Neural crest cell (in vitro differentiated cells): ENCODE data around the gene VPS45. TPM values are rescaled to one million over a fixed set of nuclear protein-coding genes. Genes with fewer than 3 reads are reported as not detected.

Experiments
- DNase-seq: peaks from one replicate; pipeline ENCODE4 v3.0.0; 2021; ENCODE audit warnings: low read depth, mixed read lengths, low spot score
- H3K27ac Mint-ChIP-seq: one replicate; pipeline ENCODE4 v1.8.0; 2021; ENCODE audit warnings: mild to moderate bottlenecking, mixed read lengths; ENCODE audit not compliant: unreplicated experiment
- H3K27me3 Mint-ChIP-seq: 2 replicates; pipeline ENCODE4 v1.8.0; 2021; ENCODE audit warnings: low read depth, mild to moderate bottlenecking, mixed read lengths
- H3K36me3 Mint-ChIP-seq: 2 replicates; pipeline ENCODE4 v1.8.0; 2021; ENCODE audit warnings: low read depth, mild to moderate bottlenecking, mixed read lengths
- H3K4me1 Mint-ChIP-seq: 2 replicates; pipeline ENCODE4 v1.8.0; 2021; ENCODE audit warnings: mixed read lengths
- H3K4me3 Mint-ChIP-seq: one replicate; pipeline ENCODE4 v1.8.0; 2021; ENCODE audit warnings: mild to moderate bottlenecking, mixed read lengths
- H3K9me3 Mint-ChIP-seq: 2 replicates; pipeline ENCODE4 v1.8.0; 2021; ENCODE audit warnings: mixed read lengths
- CTCF ChIP-seq: fragments of 200-600 bp; sonication (generic); conservative IDR thresholded peaks from 2 replicates; pipeline ENCODE4 v1.5.0; 2021; ENCODE audit warnings: antibody characterized with exemption, mild to moderate bottlenecking
- total RNA-seq: library from RNA; stranded (reverse); gene quantifications from 2 replicates; pipeline ENCODE4 v1.2.1, GENCODE V29; 2021

The VPS45 gene
- total RNA-seq, 1 donor from 2014 or later = 48.8 TPM

GRCh38 chr1:150151291-150152181 is 84.0 kb downstream of the VPS45 start:
- Mint-ChIP-seq H3K36me3 (peaks cover 34% of the 10 kb centered on the region), H3K27me3 (no peaks in the 10 kb centered on the region), H3K4me3 (peak overlapping the region; percentile 97), H3K27ac (peak overlapping the region; percentile 7), H3K4me1 (peaks cover 70% of the 10 kb centered on the region), H3K9me3 (no peaks in the 10 kb centered on the region)
- DNase-seq = no peak
- TF ChIP-seq CTCF = no peak

- Mint-ChIP-seq H3K27ac (no peak overlapping the region), H3K27me3 (no peaks in the 10 kb centered on the region), H3K4me3 (peak overlapping the region; percentile 97), H3K9me3 (no peaks in the 10 kb centered on the region), H3K36me3 (peaks cover 39% of the 10 kb centered on the region), H3K4me1 (peaks cover 65% of the 10 kb centered on the region)
- no peak for TF ChIP-seq CTCF
- no peak for DNase-seq
Measured at GRCh38 chr1:150152182-150152536, 84.6 kb downstream of the VPS45 start.

- H3K36me3 Mint-ChIP-seq = peaks cover 47% of the 10 kb centered on the region
- no peaks in the 10 kb centered on the region for H3K9me3 Mint-ChIP-seq
- DNase-seq = no peak
- TF ChIP-seq CTCF = no peak
- no peak overlapping the region for H3K27ac Mint-ChIP-seq
- H3K4me1 Mint-ChIP-seq = peaks cover 62% of the 10 kb centered on the region
- no peaks in the 10 kb centered on the region for H3K27me3 Mint-ChIP-seq
- peak overlapping the region; percentile 82 for H3K4me3 Mint-ChIP-seq
Measured at GRCh38 chr1:150152772-150153456, 85.3 kb downstream of the VPS45 start.

- H3K4me1 Mint-ChIP-seq = peaks cover 50% of the 10 kb centered on the region
- no peak for TF ChIP-seq CTCF
- DNase-seq = no peak
- H3K9me3 Mint-ChIP-seq = no peaks in the 10 kb centered on the region
- peaks cover 50% of the 10 kb centered on the region for H3K36me3 Mint-ChIP-seq
- H3K27me3 Mint-ChIP-seq = no peaks in the 10 kb centered on the region
- H3K4me3 Mint-ChIP-seq = peak overlapping the region; percentile 82
- H3K27ac Mint-ChIP-seq = no peak overlapping the region
Measured at GRCh38 chr1:150154143-150154542, 86.6 kb downstream of the VPS45 start.

- no peak for TF ChIP-seq CTCF
- DNase-seq = no peak
- H3K4me3 Mint-ChIP-seq = peak overlapping the region; percentile 82
- no peak overlapping the region for H3K27ac Mint-ChIP-seq
- H3K4me1 Mint-ChIP-seq = peaks cover 47% of the 10 kb centered on the region
- H3K27me3 Mint-ChIP-seq = no peaks in the 10 kb centered on the region
- H3K36me3 Mint-ChIP-seq = peaks cover 56% of the 10 kb centered on the region
- H3K9me3 Mint-ChIP-seq = no peaks in the 10 kb centered on the region
Measured at GRCh38 chr1:150155413-150156071, 88.0 kb downstream of the VPS45 start.
